HG02678 (cell line): Measurements from ENCODE around the gene ASPG.

Source experiments
- ATAC-seq: cut with Tn5 transposase; IDR thresholded peaks from one replicate; pipeline ENCODE4 v1.9.1; 2021; ENCODE audit warnings: mild to moderate bottlenecking, moderate library complexity; ENCODE audit not compliant: unreplicated experiment

Gene ASPG

DNA sequence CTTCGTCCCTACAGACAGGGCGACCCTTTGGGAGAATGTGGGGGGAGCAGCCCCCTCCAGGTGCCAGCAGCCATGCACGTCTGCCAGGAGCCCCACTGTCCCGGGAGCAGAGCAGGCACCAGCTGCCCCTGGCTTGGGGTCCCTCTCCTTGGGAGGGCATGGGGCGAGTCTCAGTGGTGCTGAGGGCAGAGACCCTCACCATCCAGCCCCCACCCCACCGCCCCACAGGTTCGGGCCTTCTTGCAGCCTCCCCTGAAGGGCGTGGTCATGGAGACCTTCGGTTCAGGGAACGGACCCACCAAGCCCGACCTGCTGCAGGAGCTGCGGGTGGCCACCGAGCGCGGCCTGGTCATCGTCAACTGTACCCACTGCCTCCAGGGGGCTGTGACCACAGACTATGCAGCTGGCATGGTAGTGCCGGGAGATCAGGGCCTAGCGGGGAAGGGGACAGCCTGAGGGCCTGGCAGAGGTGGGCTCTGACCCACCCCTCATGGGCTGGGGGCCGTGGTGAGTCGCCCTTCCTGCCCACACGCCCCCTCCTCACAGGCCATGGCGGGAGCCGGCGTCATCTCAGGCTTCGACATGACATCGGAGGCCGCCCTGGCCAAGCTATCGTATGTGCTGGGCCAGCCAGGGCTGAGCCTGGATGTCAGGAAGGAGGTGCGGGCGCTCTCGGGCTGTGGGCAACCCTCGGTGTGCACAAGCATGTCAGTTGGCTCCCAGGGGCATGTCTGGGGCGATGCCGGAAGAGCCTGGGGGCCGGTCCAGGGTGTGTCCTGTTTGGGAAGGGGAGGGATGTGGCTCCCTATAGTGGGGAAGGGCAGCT is 18.8 kb downstream of the ASPG start:
- no peak for ATAC-seq

DNA sequence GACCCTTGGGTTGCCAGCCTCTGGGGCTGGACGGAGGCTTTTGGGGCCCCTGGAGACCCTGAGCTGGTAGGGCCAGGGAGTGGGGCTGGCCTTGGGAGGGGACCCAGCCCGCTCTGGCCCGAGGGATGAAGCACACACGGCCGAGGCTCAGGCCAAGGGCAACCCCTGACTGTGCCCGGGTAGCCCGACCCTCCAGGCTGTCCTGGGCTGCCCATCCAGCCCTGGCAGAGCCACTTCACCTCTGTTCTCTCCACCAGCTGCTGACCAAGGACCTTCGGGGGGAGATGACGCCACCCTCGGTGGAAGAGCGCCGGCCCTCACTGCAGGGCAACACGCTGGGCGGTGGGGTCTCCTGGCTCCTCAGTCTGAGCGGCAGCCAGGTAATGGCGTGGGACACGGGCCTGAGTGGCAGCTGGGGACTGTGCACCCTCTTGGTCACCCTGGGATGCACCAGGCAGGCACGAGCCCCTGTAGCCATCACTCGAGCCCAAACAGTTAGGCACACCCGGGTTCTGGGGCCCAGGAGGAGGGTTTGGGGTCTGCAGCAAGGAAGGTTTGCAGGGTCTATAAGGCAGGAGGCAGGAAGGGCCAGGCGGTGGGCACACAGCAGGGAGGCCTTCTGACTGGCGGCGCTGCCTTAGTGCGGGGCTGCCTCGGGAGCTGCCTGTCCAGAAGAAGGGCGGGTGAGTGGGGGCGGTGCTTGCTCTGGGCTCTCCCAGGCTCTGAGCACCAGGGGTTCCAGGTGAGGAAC is 19.7 kb downstream of the ASPG start:
- ATAC-seq: no peak

DNA sequence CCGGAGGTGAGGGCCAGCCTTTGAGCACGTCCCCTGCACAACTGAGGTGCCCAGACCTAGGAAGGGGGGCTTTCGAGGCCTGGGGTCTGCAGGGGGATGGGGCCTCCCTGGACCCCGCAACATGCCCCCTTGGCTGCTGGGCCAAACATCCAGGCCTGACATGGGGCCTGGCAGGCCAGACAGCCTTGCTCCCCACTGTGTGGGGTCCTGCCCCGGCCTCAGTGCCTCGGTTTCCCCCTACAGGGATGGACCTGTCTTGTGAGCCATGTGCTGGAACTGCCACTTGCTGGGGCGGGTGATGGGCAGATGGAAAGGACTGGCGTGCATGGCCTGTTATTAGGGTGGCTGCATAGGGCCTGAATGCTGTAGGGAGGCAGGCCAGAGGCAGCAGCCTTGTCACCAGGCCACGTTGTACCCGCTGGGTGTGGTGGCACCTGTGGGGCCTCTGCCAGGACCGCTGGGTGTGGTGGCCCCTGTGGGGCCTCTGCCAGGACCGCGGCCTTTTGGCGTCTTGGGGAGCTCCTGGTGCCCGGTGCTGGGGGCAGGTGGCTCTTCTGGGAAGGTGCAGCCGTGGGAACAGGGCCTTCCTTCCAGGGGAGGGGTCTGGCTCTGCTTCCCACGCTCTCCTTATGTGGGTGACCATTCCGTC is 20.4 kb downstream of the ASPG start:
- ATAC-seq: no peak

DNA sequence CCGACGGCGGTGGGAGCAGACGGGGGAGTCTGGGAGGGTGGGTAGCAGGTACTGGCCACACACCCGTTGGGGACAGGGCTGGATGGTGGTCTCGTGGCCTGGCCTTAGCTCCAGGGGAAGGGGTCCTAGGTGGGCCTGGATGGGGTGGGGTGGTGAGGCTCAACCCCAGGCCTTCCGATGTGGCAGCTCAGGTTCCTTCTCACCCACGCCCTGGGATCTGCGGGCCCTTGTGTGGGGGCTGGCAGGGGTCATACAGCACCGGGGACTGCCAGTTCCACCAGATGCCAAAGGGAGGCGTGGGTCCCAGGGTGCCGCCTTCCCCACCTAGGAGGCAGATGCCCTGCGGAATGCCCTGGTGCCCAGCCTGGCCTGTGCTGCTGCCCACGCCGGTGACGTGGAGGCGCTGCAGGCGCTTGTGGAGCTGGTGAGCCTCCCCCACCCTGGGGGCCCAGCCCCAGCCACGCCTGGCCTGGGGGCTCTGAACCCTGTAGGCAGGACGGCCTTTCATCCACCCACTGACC is 21.0 kb downstream of the ASPG start:
- ATAC-seq: no peak

GRCh38 chr14:104107101-104107581 is 21.6 kb downstream of the ASPG start:
- ATAC-seq: no peak

- ATAC-seq: no peak
Measured at GRCh38 chr14:104107611-104108569, 22.4 kb downstream of the ASPG start.

GRCh38 chr14:104108570-104109541 is 23.4 kb downstream of the ASPG start:
- no peak for ATAC-seq

DNA sequence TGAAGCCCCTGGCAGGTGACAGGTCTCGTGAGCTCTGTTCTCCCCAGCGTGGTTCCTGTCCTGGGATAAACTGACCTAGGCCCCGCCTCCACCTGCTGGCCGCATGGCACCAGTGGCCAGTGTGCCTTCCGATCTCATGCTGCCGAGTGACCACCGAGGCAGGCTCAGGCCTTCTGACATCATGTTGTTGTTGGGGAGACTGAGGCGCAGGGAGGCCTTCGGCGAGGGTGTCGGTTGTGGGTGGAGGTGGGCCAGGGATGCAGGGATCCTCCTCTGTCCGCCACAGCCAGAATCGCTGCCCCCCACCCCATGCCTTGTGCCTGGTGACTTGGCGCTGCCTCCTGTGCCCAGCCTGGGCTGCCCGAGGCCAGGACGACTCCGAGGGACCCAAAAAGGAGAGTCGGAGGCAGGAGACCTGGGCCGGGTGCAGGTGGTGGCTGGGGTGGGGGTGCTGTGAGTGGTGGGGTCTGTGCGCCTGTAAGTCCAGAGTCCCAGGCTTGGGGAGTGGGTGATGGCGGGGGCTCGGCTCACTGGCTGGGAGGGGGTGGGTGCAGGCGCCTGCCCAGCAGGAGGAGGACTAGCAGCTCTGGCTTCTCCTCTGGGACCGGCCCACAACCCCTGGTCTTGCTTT is 24.3 kb downstream of the ASPG start:
- no peak for ATAC-seq

DNA sequence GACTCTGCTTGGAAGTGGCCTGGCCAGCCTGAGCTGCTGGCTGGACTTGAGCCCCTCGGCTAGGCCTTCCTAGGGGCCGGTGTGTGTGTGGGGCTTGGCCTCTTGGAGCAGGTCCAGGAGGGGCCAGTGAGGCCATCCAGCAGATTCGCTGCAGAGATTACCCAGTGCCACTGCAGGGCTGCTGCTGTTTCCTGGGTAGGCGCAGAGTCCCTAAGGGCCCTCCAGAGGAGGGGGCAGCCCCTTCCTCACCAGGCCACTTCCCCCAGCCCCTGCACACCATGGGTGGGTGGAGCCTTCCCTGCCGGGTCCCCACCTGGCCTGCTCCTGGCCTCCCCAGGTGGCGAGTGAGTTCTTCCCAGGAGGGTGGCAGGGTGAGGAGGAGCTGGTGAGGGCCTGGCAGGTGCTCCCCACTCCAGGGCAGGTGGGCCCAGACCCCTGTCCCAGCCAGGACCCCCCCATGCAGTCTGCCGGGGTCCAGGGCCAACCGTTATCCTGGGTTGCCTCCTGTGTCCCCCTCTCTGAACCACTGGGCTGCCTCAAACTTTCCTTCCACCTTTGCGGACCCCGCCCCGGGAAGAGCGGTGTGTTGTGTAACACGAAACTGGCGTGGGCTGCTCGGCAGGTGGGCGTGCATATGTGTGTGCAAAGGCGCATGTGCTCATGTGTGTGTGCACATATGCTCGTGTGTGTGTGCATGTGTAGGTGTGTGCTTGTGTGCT is 25.1 kb downstream of the ASPG start:
- no peak for ATAC-seq

DNA sequence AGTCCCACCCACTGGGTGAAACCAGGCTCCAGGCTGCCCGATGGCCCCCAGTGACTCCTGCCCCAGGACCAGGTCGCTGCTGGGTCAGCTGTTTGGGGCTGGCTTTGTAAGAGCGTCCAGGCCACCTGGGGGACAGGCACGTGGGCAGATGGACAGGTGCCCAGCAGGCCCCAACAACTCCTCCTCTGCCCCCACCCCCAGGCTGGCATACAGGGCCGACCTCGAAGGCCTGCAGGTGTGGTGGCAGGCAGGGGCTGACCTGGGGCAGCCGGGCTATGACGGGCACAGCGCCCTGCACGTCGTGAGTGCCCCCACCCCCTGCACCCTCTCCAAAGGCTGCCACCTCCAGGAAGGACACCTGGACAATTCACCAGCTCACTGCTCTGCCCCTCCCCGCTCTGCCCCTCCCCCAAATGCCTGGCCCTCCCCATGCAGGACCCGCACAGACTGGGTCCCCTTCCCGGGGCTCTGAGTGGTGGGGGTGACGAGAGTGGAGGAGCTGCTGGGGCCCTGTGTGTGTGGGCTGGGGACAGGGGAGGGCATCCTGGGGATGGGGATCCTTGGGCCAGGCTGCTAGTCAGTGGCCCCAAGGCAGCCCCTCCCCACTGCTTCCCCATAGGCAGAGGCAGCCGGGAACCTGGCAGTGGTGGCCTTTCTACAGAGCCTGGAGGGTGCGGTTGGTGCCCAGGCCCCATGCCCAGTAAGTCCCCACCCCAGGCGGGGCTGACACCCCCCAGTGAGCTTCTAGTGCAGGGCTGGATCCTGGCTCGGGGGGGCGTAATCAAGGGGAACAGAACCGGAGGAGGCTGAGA is 26.0 kb downstream of the ASPG start:
- ATAC-seq: no peak

DNA sequence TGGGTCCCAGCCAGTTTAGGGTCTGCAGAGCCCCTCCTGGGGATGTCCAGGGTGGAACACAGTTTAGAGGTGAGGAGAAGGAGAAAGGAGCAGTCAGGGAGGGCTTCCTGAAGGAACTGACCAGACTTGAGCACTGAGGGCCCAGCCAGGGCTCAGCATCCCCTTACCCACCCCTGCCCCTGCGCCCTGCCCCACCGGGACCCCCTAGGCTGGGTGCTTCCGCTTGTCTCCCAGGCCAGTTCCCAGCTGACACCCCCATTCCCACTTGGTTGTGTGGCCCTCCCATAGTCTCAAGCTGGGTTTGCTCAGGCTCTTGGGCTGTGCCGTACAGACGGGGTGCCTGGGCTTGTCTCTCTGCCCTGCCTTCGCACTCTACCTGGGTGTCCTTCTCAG is 26.6 kb downstream of the ASPG start:
- no peak for ATAC-seq

DNA sequence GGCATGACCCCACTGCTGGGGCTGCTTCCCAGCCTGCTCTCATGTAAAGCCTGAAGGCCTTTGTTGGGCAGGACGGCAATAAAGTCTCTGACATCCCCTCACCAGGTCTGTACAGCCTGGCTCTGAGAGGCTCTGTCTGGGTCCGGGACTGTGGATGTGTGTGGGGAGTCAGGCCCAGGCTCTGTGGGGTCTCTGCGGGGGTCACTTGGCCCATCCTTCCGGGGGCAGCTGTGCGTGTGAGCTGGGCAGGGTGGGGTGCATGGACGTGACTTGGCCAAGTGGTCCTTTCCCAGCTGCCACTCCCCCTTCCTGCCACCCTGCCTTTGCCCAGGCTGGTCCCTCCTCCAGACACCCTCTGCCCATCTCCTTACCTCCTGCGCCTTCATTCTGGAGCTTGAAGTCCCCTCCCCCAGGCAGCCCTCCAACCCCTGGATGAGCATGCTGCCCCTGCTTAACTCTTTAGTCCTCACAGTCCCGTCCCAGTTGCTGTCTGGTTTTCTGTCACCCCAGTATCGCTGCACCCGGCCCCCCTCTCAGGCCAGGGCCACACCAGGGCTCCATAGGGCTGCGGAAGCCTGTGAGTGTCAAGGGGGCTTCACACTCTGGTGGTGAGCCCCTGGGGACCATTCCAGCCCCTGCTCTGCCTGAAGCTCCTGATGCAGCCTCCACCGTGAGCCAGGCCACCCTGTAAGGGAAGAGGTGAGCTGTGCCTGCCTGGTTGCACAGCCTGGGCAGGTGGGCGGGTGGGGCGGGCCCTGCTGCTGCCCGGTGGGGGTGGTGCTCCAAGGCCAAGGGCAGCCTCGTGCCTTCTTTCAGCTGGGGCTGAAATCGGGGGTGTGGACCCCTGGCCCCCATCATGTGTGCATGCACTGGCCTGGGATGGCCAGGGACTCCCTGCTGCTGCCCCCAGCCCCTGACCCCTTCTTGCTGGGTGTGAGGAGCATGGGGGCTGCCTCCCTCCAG is 27.4 kb downstream of the ASPG start:
- ATAC-seq: no peak

DNA sequence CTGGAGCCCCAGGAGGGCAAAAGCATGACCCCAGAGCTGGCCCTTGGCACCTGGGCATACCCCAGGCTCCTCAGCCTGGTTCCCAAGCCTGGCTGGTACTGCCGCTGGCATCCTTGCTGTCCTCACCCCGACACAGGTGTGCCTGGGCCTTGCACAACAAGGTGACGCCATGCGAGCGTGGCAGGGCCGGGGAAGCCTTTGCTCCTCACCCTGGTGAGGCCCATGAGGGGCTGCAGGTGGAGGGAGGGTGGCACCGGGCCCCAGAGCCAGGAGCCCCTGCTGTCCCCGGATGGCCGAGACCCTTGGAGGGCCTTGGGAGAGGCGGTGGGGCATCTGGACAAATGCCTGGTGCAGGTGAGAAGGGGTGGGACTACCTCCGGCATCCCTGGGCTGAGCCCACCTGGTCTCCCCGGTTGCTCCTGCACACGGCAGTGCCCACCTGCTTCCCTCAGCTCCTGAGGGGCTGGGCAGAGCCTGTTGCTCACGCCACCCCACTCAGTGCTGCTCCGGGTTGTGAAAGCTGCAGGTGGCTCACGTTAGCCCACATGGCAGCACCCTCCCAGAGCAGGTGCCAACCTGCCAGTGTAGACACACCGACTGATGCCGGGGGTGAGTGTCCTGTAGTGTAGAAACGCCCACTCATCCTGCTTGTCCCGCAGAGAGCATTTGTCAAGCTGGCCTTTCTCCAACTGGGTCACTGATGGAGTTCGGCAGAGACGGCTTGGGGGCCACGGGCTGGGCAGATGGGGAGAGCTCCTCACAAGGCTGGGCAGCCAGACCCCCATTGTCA is 28.3 kb downstream of the ASPG start:
- ATAC-seq: no peak

DNA sequence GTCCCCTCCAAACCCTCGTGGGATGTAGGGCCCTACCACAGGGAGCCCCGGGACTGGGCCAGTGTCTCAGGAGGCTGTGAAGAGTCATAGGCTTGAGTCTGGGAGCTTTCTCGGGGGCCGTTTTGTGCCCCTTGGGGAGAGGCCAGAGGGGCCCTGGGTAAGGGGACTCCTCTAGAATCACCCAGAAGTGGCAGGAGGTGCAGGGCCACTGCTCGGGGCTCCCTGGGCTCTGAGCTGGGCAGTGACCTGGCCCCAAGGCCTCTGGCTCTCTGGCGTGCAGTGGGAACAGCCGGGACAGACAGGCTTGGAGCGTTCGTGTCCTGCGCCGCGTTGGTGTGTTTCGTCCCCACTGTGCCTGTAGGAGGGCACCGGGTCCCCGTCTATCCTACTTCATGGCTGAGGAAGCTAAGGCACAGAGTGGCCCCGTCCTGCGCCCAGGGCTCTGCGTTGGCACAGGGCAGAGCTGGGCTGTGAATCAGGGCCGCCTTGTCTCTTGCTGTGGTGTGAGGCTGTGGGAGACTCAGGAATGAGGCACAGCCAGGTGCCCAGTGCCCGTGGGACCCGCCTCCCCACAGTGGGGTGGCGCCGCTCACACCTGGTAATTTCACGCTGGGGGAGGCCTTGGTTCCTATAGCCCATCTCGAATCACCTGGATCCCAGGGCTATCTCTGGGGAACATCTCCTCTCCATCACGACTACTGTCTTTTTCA is 29.1 kb downstream of the ASPG start:
- no peak for ATAC-seq
